GM19463 (cell line): Measurements from ENCODE around the gene NME3.

Source experiments
- ATAC-seq: cut with Tn5 transposase; IDR thresholded peaks from one replicate; pipeline ENCODE4 v1.9.1; 2021; ENCODE audit warnings: mild to moderate bottlenecking, moderate library complexity; ENCODE audit not compliant: unreplicated experiment

NME3 gene

GRCh38 chr16:1770328-1771187, 785 bp downstream of the NME3 start:
- no peak for ATAC-seq

GRCh38 chr16:1769402-1770300, 1.7 kb downstream of the NME3 start:
- no peak for ATAC-seq

DNA sequence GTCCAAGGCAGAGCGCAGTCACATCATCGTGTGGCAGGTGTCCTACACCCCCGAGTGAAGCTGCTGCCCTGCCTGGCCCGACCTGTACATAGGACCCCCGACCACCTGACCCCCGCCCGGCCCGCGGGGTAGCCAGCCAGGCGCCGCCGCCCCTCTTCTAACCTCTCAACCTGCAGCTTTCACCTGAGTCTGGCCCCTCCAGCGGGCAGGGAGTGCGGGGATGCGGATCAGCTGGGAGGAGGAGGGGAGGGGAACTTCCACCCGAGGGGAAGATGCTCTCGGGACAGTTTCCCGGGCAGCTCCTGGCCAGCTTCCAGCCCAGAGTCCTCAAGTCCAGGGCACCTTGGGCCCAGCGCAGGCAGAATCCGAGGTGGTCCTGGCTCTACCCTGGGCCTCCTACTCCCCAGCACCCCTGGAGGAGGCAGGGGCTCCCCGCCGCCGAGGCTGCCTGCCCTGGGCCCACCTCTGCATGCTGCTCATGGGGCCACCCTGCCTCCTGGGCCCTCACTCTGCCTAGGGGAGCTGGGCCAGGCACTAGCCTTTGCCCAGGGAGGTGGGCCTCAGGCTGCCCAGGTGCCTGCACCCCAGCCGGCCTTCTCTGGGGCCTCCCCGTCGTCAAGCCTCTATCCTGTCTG, 2.5 kb downstream of the NME3 start:
- no peak for ATAC-seq

GRCh38 chr16:1768061-1768766, 3.1 kb downstream of the NME3 start:
- ATAC-seq: no peak

DNA sequence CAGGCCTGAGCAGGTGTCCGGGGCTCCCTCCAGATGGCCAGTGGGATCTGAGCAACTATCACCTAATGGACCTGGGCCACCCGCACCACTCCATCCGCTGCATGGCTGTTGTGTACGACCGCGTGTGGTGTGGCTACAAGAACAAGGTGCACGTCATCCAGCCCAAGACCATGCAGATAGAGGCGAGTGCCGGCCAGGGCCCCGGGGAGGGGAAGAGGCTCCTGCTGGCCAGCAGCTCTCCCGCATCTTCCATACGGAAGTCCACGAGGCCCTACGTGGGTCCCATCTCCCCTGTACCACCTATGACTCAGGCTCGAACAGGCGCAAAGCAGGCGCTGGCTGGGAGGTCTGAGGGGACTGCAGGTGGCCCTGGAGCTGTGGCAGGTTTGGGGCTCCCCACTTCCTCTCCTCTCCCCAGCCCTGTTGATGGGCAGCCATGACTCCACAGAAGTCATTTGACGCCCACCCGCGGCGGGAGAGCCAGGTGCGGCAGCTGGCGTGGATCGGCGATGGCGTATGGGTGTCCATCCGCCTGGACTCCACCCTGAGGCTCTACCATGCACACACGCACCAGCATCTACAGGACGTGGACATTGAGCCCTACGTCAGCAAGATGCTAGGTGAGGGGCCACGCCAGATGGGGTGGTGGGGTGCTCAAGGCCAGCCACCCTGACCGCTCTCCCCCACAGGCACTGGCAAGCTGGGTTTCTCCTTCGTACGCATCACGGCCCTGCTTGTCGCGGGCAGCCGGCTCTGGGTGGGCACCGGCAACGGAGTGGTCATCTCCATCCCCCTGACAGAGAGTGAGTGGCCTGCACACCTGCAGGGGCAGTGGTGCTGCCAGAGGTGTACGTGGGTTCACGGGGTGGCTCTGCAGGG, 4.0 kb downstream of the NME3 start:
- ATAC-seq: no peak

GRCh38 chr16:1766701-1767100, 4.6 kb downstream of the NME3 start:
- no peak for ATAC-seq

- no peak for ATAC-seq
Observed at GRCh38 chr16:1766231-1766630, 5.1 kb downstream of the NME3 start.

GRCh38 chr16:1765826-1766225, 5.5 kb downstream of the NME3 start:
- ATAC-seq: no peak

DNA sequence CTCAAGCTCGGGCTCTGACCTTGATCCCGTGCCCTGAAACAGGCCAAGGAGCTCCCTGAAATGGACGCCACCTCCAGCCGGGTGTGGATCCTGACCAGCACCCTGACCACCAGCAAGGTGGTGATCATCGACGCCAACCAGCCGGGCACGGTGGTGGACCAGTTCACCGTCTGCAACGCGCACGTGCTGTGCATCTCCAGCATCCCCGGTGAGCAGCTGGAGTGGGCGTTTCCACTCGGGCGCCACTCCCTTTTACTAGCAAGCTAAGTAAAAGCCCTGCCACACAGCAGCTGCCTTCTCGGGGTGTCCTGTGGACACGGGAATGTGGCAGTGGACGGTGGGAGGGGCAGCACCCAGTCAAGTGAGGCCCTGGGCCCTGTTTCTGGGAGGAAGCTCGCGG, 6.4 kb downstream of the NME3 start:
- ATAC-seq: no peak

DNA sequence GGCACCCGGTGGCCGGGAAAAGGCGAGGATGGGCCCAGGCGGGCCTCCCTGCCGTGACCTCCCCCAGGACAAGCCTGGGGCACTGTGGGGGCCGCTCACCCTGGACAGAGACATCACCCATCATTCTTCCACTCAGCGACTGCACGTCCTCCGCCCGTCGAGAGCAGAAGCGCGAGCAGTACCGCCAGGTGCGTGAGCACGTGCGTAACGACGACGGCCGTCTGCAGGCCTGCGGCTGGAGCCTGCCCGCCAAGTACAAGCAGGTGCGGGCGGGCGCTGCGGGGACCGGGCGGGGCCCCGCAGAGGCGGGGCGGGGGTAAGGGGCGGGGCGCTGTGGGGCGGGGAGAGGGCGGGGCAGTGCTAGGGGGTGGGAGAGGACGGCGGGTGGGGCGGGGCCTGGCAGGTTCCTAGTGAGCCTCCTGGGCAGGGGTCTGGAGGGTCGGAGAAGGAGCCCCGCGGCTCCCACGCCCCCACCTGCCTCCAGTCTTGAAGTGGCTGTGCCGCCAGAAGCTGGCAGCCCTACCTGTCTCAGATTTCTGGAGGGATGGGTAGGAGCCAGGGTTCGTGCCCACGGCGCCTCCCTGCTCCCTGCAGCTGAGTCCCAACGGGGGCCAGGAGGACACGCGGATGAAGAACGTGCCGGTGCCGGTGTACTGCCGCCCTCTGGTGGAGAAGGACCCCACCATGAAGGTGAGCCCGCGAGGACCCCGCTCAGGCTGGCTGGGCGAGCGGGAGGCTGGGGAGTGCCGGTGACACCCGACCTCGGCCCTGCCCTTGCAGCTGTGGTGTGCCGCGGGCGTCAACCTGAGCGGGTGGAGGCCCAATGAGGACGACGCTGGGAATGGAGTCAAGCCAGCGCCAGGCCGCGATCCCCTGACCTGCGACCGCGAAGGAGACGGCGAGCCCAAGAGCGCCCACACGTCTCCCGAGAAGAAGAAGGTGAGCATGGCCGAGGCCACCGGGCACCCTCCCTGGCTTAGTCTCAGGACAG, 7.5 kb downstream of the NME3 start:
- no peak for ATAC-seq

DNA sequence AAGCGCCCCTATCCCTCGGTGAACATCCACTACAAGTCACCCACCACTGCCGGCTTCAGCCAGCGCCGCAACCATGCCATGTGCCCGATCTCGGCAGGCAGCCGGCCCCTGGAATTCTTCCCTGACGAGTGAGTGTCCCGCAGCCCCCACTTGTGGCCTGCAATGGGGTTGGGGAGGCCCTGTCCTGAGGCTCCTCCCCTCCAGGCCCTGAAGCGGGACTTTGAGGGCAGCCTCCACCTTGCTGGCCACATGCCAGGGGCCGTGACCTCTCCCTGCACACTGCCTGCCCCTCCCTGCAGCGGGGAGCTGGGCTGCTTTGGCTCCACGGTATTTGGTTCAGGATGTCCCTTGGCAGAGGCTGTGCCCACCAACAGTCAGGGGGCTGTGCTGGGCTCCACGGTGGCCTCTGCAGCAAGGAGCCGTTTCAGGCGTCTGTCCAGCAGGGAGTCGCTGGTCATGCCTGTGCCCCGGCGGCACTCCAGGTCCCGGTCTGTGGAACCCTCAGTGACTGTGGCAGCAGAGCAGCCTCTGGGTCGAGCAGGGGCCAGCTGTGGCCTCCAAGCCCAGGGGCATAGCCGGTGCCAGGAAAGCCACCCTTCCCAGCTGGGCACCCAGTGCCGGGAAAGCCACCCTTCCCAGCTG, 8.3 kb downstream of the NME3 start:
- ATAC-seq: no peak

DNA sequence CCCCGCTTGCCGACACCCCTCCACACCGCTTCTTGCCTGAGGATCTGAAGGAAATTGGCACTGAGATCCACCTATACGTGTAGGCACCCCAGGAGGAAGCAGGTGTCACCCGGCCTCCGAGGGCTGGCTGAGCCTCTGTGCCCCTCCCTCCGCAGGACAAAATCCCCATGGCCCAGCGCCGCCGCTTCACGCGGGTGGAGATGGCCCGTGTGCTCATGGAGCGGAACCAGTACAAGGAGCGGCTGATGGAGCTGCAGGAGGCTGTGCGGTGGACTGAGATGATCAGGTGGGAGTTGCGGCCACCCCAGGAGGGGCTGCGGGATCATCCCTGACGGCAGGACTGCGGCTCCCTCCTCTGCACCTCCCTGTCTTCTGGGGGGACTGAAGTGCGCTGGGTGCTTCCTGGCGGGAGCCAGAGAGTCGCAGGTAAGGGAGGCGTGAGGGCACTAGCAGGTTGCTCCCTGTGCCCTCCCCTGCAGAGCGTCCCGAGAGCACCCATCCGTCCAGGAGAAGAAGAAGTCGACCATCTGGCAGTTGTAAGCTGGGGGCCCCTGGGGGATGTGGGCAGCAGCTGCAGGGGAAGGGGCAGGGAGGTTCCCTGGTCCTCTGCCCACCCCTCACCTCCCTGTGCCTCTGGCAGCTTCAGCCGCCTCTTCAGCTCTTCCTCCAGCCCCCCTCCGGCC, 9.0 kb downstream of the NME3 start:
- no peak for ATAC-seq

DNA sequence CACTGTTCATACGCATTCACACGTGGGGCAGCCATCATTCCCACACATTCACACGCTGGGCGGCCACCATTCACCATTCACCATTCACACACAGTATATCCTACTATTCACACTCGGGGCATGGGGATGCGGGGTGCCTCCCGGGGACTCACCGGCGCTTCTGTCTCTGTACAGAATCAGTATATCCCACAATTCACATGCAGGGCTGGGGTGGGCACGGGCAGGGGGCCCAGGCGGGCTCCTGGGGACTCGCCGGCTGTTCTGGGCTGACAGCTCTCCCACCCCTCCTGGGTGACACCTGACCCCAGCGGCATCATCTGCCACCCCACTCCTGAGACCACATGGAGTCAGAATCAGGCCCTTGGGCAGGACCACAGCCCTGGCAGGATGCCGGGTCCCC, 9.6 kb downstream of the NME3 start:
- ATAC-seq: no peak

- ATAC-seq: no peak
Observed at GRCh38 chr16:1760911-1761310, 10.4 kb downstream of the NME3 start.

DNA sequence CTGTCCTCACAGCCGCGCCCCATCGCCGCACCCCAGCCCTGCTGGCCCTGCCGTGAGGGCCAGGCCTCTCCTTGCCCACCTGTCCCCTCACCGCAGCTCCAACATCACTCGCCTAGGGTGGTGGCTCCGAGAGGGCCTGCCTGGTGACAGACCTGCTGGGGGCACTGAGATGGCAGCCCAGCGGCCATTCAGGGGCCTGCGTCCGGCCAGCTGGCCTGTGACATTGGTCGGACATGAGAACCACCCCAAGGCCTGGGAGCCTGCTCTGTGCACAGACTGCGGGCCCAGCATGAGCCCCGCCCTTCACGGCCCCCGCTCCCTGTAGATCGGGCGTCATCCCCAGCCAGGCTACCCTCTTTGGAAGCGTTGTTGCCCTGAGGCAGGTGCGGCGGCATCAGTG, 11.8 kb downstream of the NME3 start:
- ATAC-seq: no peak

- ATAC-seq: no peak
Observed at GRCh38 chr16:1758923-1759322, 12.4 kb downstream of the NME3 start.

GRCh38 chr16:1757714-1758461, 13.5 kb downstream of the NME3 start:
- ATAC-seq: no peak
